Aorta (tissue), 5 donors: ENCODE data around the gene IRAK2. TPM values are rescaled to one million over a fixed set of nuclear protein-coding genes. Genes with fewer than 3 reads are reported as not detected.

Source experiments
- ATAC-seq: fragments of 200-7000 bp; cut with Tn5 transposase; one replicate; pipeline ENCODE4 v1.9.1; 2022; ENCODE audit warnings: moderate library complexity; ENCODE audit not compliant: low FRiP score
- DNase-seq, 2 donors: peaks; one replicate each; pipeline ENCODE4 v3.0.0-alpha.2; 2020
- H3K27ac ChIP-seq, 2 donors: one replicate each; pipeline ENCODE4 v1.5.1; 2013; ENCODE audit warnings: low read length in 2 of 2, mild to moderate bottlenecking in 2 of 2, moderate library complexity in 2 of 2, control low read depth in 1 of 2, inconsistent platforms in 1 of 2, low read depth in 1 of 2
- H3K27me3 ChIP-seq, 2 donors: one replicate each; pipeline ENCODE4 v1.6.1; 2013; ENCODE audit warnings: control low read depth in 1 of 2, low read length in 1 of 2, mild to moderate bottlenecking in 1 of 2, moderate library complexity in 1 of 2; ENCODE audit not compliant: insufficient read depth in 2 of 2, control insufficient read depth in 1 of 2
- H3K36me3 ChIP-seq, 2 donors: one replicate each; pipeline ENCODE4 v1.6.1; 2013; ENCODE audit warnings: control low read depth in 1 of 2, low read length in 1 of 2, mild to moderate bottlenecking in 1 of 2; ENCODE audit not compliant: insufficient read depth in 2 of 2, control insufficient read depth in 1 of 2
- H3K4me1 ChIP-seq, 2 donors: one replicate each; pipeline ENCODE4 v1.6.1; 2013; ENCODE audit warnings: low read length in 2 of 2, control low read depth in 1 of 2, mild to moderate bottlenecking in 1 of 2, moderate library complexity in 1 of 2; ENCODE audit not compliant: insufficient read depth in 2 of 2, control insufficient read depth in 1 of 2
- H3K4me3 ChIP-seq, 2 donors: one replicate each; pipeline ENCODE4 v1.5.1; 2013; ENCODE audit warnings: low read length in 2 of 2, control low read depth in 1 of 2, mild to moderate bottlenecking in 1 of 2
- H3K9me3 ChIP-seq: one replicate; pipeline ENCODE4 v1.6.1; 2013; ENCODE audit warnings: mild to moderate bottlenecking, low read length; ENCODE audit not compliant: control insufficient read depth
- WGBS, 2 donors: extraction: QIAGEN DNeasy Blood & Tissue Kit; methylation state at CpG; one replicate each; pipeline ENCODE4 v1.1.7; 2013; 5-methylcytosine and 5-hydroxymethylcytosine counted together
- intact Hi-C, 2 donors: fragments of 100-400 bp; cut with DNase I; formaldehyde crosslinking; loops; one replicate each; pipeline versions ENCODE4 v1.14.2 to v1.15.0; 2022
- polyA plus RNA-seq, 2 donors: library from polyadenylated mRNA; stranded (reverse); fragments of 200-250 nt; gene quantifications; one replicate each; pipeline ENCODE4 v1.2.3, GENCODE V29; 2013
- total RNA-seq, 2 donors: library from RNA; stranded (reverse); fragmentation: NEBNext Ultra II Directional; extraction: Animal tissue kit (Norgen Biotek cat#: 25700); gene quantifications; one replicate each; pipeline ENCODE4 v1.2.1, GENCODE V29; 2021
- donor health status: healthy with polysubstance abuse.
- donor health status: Bipolar disorder and iron deficiency.
- donor health status: DM: no; HTN: no; CAD: no.
- donor health status: DM: no; HTN: no; CAD: no.
- donor health status: DM: yes; HTN: yes; CAD: no.

The IRAK2 gene
- total and polyA plus RNA-seq, 4 donors = 1.7 to 8.3 (median 4.8) TPM

DNA sequence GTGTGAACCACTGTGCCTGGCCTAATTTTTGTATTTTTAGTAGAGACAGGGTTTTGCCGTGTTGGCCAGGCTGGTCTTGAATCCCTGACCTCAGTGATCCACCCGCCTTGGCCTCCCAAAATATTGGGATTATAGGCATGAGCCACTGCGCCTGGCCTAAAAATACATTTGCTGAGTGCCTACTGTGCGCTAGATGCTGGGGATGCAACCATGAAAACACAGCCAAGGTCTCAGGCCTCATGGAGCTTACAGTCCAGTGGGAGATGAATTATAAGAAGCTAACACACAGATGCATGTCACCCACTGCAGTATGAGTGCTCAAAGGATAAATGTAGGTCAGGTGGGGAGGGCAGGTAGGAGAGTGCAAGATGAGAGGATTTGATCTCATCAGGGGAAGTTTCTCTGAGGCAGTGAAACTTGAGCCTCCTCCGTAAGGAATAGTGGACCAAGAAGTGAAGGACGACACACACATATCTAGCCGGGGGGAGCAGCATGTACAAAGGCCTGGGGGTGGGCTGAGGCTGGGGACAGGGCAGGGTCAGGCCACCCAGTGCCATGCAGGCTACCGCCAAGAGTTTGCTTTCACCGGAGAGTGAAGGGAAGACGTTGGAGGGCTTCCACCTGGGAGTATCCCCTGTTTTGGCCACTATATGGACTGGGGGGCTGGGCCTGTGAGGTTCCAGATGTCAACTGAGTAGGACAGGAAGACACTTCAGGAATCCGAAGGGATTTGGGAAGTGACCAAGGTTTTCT, 24.3 kb downstream of the IRAK2 start:
- Histone ChIP-seq H3K36me3 (no peaks in the 10 kb centered on the region), H3K4me1 (peaks cover 12 to 16% of the 10 kb centered on the region in 2 donors), H3K4me3 (no peak overlapping the region), H3K27ac (peak overlapping the region; percentile 38 to 96), H3K9me3 (no peaks in the 10 kb centered on the region), H3K27me3 (no peaks in the 10 kb centered on the region)
- 56 to 59% methylated on average over 11 of the region's 11 CpGs for WGBS, 2 donors
- DNase-seq = no peak
- no peak for ATAC-seq
- intact Hi-C loops = loop anchor here in 1 of 2 donors (1.0 kb wide), 1 partner anchor 15 kb away; no protein-coding TSS in a partner anchor

DNA sequence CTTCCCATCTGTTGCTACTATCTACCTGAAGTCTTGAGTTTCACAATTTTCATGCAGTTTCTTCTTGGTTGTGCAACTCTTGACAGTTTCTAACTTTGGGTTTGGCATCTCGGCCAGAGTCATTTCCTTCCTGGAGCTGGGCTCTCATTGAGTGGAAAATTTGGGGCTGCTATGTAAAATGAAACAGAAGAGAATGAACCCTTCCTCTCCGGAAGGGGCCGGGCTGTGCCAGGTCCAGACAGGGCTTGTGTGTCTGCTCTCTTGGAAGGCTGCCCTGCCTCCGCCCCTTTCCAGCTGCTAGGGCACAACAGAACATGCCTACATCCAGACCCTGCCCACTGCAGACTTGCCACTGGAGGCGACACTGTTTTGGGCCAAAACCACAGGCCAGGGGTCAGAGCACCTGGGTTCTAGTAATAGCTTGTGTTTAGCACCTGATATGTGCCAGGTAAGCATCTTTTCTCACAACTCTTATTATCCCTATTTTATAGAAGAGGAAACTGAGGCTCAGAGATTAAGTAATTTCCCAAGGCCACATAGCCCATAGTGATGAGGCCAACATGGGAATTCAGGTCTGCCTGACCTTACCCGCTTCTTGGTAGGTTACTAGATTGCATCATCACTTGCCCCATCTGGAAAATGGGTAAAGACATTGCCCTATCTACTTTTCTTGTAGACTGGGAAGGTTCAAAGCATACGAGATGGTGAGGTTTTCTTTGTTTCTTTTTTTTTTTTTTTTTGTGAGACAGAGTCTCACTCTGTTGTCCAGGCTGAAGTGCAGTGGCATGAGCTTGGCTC, 25.0 kb downstream of the IRAK2 start:
- intact Hi-C loops = loop anchor here in 1 of 2 donors (1.0 kb wide), 1 partner anchor 15 kb away; no protein-coding TSS in a partner anchor
- ATAC-seq (peak; percentile 79), DNase-seq (peak; percentile 97 to 98)
- Histone ChIP-seq H3K36me3 (no peaks in the 10 kb centered on the region), H3K4me3 (no peak overlapping the region), H3K27me3 (no peaks in the 10 kb centered on the region), H3K27ac (peak overlapping the region; percentile 38 to 96), H3K4me1 (peaks cover 12 to 18% of the 10 kb centered on the region in 2 donors), H3K9me3 (no peaks in the 10 kb centered on the region)
- 17 to 19% methylated on average over 7 of the region's 7 CpGs for WGBS, 2 donors

DNA sequence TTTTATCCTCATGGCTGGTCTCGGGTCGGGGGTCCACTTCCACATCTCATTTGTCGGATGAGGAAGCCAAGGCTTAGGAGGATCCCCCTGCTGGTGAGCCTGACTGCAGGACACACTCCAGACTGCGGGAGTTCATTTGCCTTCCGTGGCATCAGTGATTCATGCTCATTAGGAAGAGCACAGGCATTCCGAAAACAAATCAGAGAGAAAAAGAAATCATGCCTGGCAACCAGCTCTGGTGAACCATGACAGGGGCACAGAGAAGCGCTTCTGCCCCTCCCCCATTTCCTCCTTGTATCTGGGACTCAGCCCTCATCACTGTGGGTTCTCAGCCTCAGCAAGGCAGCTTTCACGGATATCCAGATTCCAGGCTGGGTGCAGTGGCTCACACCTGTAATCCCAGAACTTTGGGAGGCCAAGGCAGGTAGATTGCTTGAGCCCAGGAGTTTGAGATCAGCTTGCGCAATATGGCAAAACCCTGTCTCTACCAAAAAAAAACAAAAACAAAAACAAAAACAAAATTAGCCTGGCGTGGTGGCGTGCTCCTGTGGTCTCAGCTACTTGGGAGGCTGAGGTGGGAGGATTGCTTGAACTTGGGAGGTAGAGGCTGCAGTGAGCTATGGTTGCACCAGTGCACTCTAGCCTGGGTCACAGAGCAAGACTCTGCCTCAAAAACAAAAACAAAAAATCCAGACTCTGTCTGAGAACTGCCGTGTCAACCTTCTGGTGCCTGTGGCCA, 28.4 kb downstream of the IRAK2 start:
- Histone ChIP-seq H3K27me3 (no peaks in the 10 kb centered on the region), H3K4me1 (peaks cover 12 to 18% of the 10 kb centered on the region in 2 donors), H3K4me3 (no peak overlapping the region), H3K36me3 (no peaks in the 10 kb centered on the region), H3K9me3 (no peaks in the 10 kb centered on the region), H3K27ac (peak overlapping the region; percentile 43 to 95)
- intact Hi-C loops = loop anchor here in 1 of 2 donors (1.0 kb wide), 1 partner anchor 12 kb away; no protein-coding TSS in a partner anchor
- ATAC-seq (no peak), DNase-seq (peak in 1 of 2 donors; percentile 75)
- WGBS, 2 donors = 68 to 74% methylated on average over 12 of the region's 12 CpGs

DNA sequence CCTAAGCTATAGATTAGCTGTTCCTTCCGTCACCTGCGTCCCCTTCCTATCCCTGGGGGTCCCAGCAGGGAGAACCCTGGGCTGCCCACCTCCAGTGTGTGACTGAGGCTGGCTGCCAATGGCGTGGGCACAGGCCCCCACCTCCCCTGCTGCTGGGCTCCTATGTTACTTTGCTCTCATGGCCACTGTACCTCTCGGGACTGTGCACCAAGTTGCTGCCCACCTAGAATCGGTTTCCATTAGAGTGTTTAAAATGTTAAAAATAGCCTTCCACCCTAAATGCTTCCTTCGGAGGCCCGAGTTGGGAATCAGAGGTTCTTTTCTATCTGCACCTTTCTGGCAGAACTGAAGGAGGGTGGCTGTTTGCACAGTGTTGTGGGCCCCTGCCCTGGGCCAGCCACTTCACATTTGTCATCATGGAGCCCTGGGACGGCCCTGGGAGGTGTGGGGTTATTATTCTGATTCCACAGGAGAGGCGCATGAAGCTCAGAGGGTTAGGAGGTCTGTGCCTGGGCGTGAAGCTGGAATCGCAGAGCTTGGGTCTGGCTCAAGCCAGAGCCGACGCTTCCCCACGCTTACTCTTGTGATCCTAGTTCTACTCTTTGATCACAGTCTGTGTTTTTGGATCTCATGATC, 29.1 kb downstream of the IRAK2 start:
- H3K4me3 ChIP-seq = no peak overlapping the region
- DNase-seq = no peak
- H3K27me3 ChIP-seq = no peaks in the 10 kb centered on the region
- intact Hi-C loops = no loop called here
- no peak for ATAC-seq
- WGBS, 2 donors = 16 to 23% methylated on average over 14 of the region's 14 CpGs
- no peaks in the 10 kb centered on the region for H3K36me3 ChIP-seq
- no peaks in the 10 kb centered on the region for H3K9me3 ChIP-seq
- peaks cover 11 to 18% of the 10 kb centered on the region in 2 donors for H3K4me1 ChIP-seq
- H3K27ac ChIP-seq = peak overlapping the region; percentile 43 to 95

DNA sequence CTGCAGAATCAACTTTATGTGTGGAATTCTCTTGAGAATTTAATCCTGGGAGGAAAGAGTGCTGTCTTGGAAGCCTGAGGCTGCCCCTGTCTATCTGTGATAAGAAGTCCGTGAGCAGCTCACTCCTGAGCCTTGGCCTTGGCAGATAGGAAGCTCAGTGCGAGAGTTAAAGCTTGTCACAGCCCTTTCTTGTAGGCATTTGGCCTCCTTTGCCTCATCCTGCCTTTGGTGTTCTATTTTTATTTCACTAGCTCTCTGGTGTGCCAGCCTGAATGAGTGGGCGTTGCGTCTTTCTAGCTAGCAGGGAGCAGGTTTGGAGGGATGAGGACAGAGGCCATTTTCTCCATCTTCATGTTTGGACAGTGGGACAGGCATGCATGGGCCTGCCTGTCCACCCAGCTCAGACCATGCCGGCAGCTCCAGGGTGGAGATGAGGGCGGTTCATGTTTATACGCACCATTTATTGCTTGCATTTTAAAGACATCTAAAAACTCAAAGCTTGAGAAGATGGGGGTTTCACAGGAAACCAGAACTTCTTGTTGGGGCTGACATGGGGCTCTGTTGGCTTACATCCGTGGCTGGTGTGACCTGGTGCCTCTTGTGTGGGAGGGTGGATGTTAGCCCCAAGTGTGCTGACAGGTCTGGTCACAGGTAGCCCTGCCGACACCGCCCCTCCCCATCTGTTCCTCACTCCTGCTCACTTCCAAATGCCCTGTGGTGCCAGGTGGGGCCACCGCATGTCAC, 29.8 kb downstream of the IRAK2 start:
- peak; percentile 64 to 84 for DNase-seq

DNA sequence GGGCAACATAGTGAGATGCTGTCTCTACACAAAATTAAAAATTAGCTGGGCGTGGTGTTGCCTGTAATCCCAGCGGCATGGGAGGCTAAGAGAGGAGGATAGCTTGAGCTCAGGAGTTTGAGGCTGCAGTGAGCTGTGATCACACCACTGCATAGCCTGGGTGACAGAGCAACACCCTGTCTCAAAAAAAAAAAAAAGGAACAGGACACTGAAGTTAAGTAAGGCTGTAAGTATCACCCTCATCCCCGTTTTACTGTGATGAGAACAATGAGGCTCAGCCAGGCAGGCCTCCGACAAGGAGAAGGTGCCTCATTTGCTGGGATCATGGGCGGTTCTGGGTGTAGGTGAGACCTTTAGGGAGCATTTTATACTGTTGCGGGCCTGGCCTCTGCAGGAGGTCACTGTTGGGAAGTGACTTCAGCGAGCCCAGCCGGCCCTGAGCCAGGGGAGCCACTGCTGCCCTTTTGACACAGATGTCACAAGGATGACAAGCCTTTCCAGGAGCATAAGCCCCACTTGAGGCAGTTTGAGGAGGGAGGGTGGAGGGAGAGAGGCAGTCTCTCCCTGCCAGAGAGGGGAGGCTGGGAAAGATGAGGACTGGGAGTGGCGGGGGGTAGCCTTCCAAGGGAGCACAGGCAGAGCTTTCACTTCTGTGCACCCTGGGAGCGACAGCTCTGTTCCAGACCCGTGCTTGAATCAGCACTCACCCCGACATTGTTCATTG, 30.8 kb downstream of the IRAK2 start:
- ATAC-seq = no peak
- Histone ChIP-seq H3K27me3 (no peaks in the 10 kb centered on the region), H3K27ac (peak overlapping the region; percentile 23 to 56), H3K36me3 (no peaks in the 10 kb centered on the region), H3K4me1 (peaks cover 5 to 13% of the 10 kb centered on the region in 2 donors), H3K4me3 (no peak overlapping the region), H3K9me3 (no peaks in the 10 kb centered on the region)
- WGBS, 2 donors = 87 to 88% methylated on average over 12 of the region's 12 CpGs
- intact Hi-C loops = no loop called here
- DNase-seq = no peak

More for the DNA sequence above, 29.8 kb downstream of the IRAK2 start:
- Histone ChIP-seq H3K9me3 (no peaks in the 10 kb centered on the region), H3K4me1 (peaks cover 8 to 13% of the 10 kb centered on the region in 2 donors), H3K36me3 (no peaks in the 10 kb centered on the region), H3K27me3 (no peaks in the 10 kb centered on the region), H3K4me3 (no peak overlapping the region), H3K27ac (peak overlapping the region; percentile 56 to 95)
- WGBS, 2 donors = 25 to 27% methylated on average over 11 of the region's 11 CpGs
- ATAC-seq = no peak
- intact Hi-C loops = no loop called here

DNA sequence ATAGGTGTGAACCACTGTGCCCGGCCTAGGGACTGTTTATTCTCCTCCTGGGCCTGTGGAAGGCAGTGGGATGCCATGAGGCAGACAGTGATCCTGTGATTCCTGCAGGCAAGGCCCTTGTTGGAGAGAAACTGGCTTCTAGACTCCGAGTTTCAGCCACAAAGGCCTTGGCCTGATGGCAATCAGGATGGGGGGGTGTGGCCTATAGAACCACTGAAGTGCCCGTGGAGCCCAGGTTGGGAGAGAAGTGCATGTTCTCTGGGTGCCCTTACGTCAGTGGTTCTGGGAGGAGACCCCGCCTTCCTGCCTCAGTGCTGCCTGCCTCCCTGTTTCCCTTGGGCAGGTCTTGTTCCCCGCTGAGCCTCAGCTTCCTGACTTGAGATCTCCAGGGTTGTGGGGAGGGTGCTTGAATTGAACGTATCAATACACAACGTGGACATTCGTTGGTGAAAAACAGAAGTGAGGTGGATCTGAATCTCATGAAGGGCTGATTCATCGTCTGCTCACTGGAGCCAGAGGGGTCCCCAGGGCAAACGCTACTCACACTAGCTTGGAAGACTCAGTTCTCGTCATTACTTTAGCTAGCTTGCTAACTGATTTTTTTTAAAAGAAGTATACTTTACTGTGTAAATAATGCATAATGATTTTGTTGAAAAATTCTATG, 31.8 kb downstream of the IRAK2 start:
- no peaks in the 10 kb centered on the region for H3K36me3 ChIP-seq
- no peaks in the 10 kb centered on the region for H3K27me3 ChIP-seq
- H3K4me3 ChIP-seq = no peak overlapping the region
- no peak for ATAC-seq
- no peak for DNase-seq
- peaks cover 1 to 13% of the 10 kb centered on the region in 2 donors for H3K4me1 ChIP-seq
- H3K9me3 ChIP-seq = no peaks in the 10 kb centered on the region
- 86% methylated on average over 12 of the region's 12 CpGs for WGBS, 2 donors
- no peak overlapping the region for H3K27ac ChIP-seq
- intact Hi-C loops = no loop called here
